ENCODE data around the gene ASPN. TPM values are rescaled to one million over a fixed set of nuclear protein-coding genes. Genes with fewer than 3 reads are reported as not detected.
"Not testable (repeated sequence)": the region's sequence is repeated elsewhere in the genome, so short reads cannot be mapped to it uniquely, and the experiment has no call there.

Gene ASPN
- total RNA-seq, 3 donors from 2014 or later (not counting 1 experiment from before 2014, with no cell fraction given) = not detected

DNA sequence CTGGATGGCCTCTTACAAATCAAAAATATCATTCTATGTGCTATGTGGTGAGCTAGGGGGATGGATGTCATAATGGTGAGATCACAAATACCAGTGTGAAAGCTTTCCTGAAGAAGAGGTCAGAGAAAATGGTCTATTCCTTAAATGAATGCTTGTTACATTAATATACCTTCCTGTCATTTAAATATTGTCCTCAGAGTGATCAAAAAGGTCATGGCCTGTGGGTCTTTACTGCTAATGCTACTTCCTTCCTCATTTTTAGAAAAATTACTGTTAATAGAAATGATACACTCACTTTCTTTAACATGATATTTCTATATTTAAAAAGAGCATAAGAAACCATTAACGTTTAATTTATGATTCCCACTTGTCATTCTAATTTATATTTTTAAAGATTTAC, 67.7 kb downstream of the ASPN start:
- DNase-seq (no peak), ATAC-seq (no peak)
- Mint-ChIP-seq H3K9me3 (no peaks in the 10 kb centered on the region), H3K4me1 (no peaks in the 10 kb centered on the region), H3K4me3 (no peak overlapping the region), H3K27me3 (ENCODE audit: low read depth in 2 of 2) (no peaks in the 10 kb centered on the region), H3K27ac (no peak overlapping the region), H3K36me3 (no peaks in the 10 kb centered on the region)
- intact Hi-C loops (cut with micrococcal nuclease) = no loop called here
- Histone ChIP-seq H3K27ac (ENCODE audit: low read length) (no peak overlapping the region), H3K27me3 (ENCODE audit: control insufficient read depth, insufficient read depth, low read length) (no peaks in the 10 kb centered on the region), H3K36me3 (ENCODE audit: control insufficient read depth, insufficient read depth, low read length) (no peaks in the 10 kb centered on the region), H3K9me3 (ENCODE audit: control insufficient read depth, insufficient read depth, low read length) (no peaks in the 10 kb centered on the region), H3K4me1 (ENCODE audit: control insufficient read depth, insufficient read depth, low read length) (no peaks in the 10 kb centered on the region), H3K4me3 (ENCODE audit: low read length) (no peak overlapping the region)
- TF ChIP-seq, protein P1, sequence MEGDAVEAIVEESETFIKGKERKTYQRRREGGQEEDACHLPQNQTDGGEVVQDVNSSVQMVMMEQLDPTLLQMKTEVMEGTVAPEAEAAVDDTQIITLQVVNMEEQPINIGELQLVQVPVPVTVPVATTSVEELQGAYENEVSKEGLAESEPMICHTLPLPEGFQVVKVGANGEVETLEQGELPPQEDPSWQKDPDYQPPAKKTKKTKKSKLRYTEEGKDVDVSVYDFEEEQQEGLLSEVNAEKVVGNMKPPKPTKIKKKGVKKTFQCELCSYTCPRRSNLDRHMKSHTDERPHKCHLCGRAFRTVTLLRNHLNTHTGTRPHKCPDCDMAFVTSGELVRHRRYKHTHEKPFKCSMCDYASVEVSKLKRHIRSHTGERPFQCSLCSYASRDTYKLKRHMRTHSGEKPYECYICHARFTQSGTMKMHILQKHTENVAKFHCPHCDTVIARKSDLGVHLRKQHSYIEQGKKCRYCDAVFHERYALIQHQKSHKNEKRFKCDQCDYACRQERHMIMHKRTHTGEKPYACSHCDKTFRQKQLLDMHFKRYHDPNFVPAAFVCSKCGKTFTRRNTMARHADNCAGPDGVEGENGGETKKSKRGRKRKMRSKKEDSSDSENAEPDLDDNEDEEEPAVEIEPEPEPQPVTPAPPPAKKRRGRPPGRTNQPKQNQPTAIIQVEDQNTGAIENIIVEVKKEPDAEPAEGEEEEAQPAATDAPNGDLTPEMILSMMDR (IDR thresholded peaks at IDR 0.05) = no peak
- WGBS (ENCODE audit: insufficient coverage) = no CpG with 5 or more reads among the region's 1 CpG

DNA sequence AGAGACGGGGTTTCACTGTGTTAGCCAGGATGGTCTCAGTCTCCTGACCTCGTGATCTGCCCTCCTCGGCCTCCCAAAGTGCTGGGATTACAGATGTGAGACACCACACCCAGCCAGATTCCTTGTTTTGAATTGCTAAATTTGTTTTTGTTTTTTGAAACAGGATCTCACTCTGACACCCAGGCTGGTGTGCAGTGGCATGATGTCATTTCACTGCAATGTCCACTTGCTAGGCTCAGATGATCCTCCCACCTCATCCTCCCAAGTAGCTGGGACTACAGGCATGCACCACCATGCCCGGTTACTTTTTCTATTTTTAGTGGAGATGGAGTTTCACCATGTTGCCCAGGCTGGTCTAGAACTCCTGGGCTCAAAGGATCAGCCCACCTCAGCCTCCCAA, 71.1 kb downstream of the ASPN start:
- H3K27me3 Mint-ChIP-seq (ENCODE audit: low read depth in 2 of 2); H3K36me3 ChIP-seq (ENCODE audit: control insufficient read depth, insufficient read depth, low read length); H3K9me3 Mint-ChIP-seq; H3K4me1 ChIP-seq (ENCODE audit: control insufficient read depth, insufficient read depth, low read length); H3K4me3 ChIP-seq (ENCODE audit: low read length); H3K27me3 ChIP-seq (ENCODE audit: control insufficient read depth, insufficient read depth, low read length); ATAC-seq; H3K27ac ChIP-seq (ENCODE audit: low read length); intact Hi-C loops (cut with micrococcal nuclease); H3K9me3 ChIP-seq (ENCODE audit: control insufficient read depth, insufficient read depth, low read length); H3K36me3 Mint-ChIP-seq; H3K4me3 Mint-ChIP-seq; DNase-seq: not testable (repeated sequence)
- WGBS (ENCODE audit: insufficient coverage) = 84% methylated on average over 4 of the region's 4 CpGs
- H3K27ac Mint-ChIP-seq = peak overlapping the region in 1 of 2 donors; percentile 46
- H3K4me1 Mint-ChIP-seq = peaks cover 13% of the 10 kb centered on the region in 2 donors

DNA sequence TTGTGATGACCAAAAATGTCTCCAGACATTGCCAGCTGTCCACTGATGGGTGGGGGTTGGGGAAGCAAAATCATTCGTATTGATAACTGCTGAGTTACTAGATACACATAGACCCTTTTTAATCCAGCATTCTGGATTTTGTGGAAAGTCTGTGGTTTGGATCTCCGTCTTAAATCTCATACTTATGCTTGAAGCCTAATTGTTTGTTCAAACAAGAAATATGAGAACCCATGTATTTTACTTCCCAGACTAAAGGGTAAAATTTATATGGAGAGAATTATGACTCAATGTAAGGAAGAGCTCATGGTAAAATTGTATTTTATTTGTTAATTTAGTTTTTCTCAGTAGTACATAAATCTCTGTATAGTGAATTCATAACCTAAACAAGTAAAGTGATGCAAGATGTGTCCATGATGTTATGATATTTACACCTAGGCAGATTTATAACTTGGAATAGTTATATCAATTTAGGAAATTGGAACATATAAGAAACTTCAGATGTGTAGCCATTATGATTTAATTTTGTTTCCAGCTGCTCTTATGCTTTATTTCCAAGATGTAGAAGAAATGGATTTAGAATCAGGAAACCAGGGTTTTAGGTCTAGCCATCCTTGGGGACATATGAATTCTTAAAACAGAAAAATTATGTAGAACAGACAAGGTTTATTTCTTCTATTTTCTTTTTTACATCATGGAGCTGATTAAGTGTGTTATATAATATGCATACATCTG, 73.4 kb downstream of the ASPN start:
- no peak for DNase-seq
- Histone ChIP-seq H3K36me3 (ENCODE audit: control insufficient read depth, insufficient read depth, low read length) (no peaks in the 10 kb centered on the region), H3K27ac (ENCODE audit: low read length) (no peak overlapping the region), H3K4me3 (ENCODE audit: low read length) (no peak overlapping the region), H3K4me1 (ENCODE audit: control insufficient read depth, insufficient read depth, low read length) (peaks cover 9% of the 10 kb centered on the region), H3K9me3 (ENCODE audit: control insufficient read depth, insufficient read depth, low read length) (no peaks in the 10 kb centered on the region), H3K27me3 (ENCODE audit: control insufficient read depth, insufficient read depth, low read length) (no peaks in the 10 kb centered on the region)
- peaks cover 18 to 19% of the 10 kb centered on the region in 2 donors for H3K4me1 Mint-ChIP-seq
- no peak overlapping the region for H3K4me3 Mint-ChIP-seq
- no peaks in the 10 kb centered on the region for H3K27me3 Mint-ChIP-seq (ENCODE audit: low read depth in 2 of 2)
- H3K36me3 Mint-ChIP-seq = no peaks in the 10 kb centered on the region
- WGBS (ENCODE audit: insufficient coverage) = no CpG with 5 or more reads among the region's 2 CpGs
- intact Hi-C loops (cut with micrococcal nuclease) = no loop called here
- TF ChIP-seq, protein P1 (IDR thresholded peaks at IDR 0.05) = no peak
- H3K27ac Mint-ChIP-seq = no peak overlapping the region
- ATAC-seq = no peak
- H3K9me3 Mint-ChIP-seq = no peaks in the 10 kb centered on the region

DNA sequence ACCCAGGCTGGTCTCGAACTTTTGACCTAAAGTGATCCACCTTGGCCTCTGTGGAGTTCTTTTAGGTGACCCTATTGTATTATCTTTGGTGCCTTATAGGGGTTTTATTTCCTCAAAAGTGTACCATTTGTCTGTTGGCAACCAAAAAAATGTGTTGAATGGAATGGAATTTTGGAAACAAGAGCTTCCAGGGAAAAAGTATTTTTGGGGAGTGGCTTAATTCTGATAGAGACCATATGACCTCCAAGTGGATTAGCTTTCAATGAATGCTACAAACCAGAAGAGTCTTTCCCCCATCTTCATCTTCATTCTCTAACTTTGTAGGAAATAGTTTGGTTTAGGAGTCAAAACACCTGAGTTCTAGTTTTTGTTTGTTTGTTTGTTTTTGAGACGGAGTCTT, 74.5 kb downstream of the ASPN start:
- H3K4me1 ChIP-seq (ENCODE audit: control insufficient read depth, insufficient read depth, low read length) = peaks cover 9% of the 10 kb centered on the region

More for the DNA sequence above, 74.5 kb downstream of the ASPN start:
- Mint-ChIP-seq H3K4me1 (peaks cover 18 to 19% of the 10 kb centered on the region in 2 donors), H3K27ac (no peak overlapping the region), H3K9me3 (no peaks in the 10 kb centered on the region), H3K4me3 (no peak overlapping the region), H3K36me3 (no peaks in the 10 kb centered on the region), H3K27me3 (ENCODE audit: low read depth in 2 of 2) (no peaks in the 10 kb centered on the region)
- H3K27ac ChIP-seq (ENCODE audit: low read length) = no peak overlapping the region
- intact Hi-C loops (cut with micrococcal nuclease) = no loop called here
- no peak for ATAC-seq
- H3K4me3 ChIP-seq (ENCODE audit: low read length) = no peak overlapping the region
- no peaks in the 10 kb centered on the region for H3K36me3 ChIP-seq (ENCODE audit: control insufficient read depth, insufficient read depth, low read length)
- H3K27me3 ChIP-seq (ENCODE audit: control insufficient read depth, insufficient read depth, low read length) = no peaks in the 10 kb centered on the region
- WGBS (ENCODE audit: insufficient coverage) = 94% methylated on average over 2 of the region's 2 CpGs
- DNase-seq = no peak
- H3K9me3 ChIP-seq (ENCODE audit: control insufficient read depth, insufficient read depth, low read length) = no peaks in the 10 kb centered on the region
- TF ChIP-seq, protein P1 (IDR thresholded peaks at IDR 0.05) = no peak

All from natural killer cell (primary cell).